ENCODE data around the gene NVL.

- TF ChIP-seq CTCF (IDR thresholded peaks at IDR 0.05) (no peak), POLR2A (IDR thresholded peaks at IDR 0.05) (no peak), EP300 (IDR thresholded peaks at IDR 0.05) (no peak)
Measured at GRCh38 chr1:224375059-224375458, 45.1 kb upstream of the NVL start.

Data from gastroesophageal sphincter (tissue), 3 donors.